ENCODE measurements around the gene SCAF11. TPM values are rescaled to one million over a fixed set of nuclear protein-coding genes. Genes with fewer than 3 reads are reported as not detected.
"Not testable (repeated sequence)": the region's sequence is repeated elsewhere in the genome, so short reads cannot be mapped to it uniquely, and the experiment has no call there.

Gene SCAF11
- 102 and 123 TPM in 2 replicates for total RNA-seq
- polyA plus RNA-seq = 47.6 and 49.7 TPM in 2 replicates

- no peaks in the 10 kb centered on the region for H3K9me2 ChIP-seq (replicated peaks; ENCODE audit: insufficient read depth)
- H3K9me3 ChIP-seq (ENCODE audit: low read depth) = no peaks in the 10 kb centered on the region
- H3K36me3 ChIP-seq (replicated peaks; ENCODE audit: insufficient read depth, low read depth) = no peaks in the 10 kb centered on the region
- peak; percentile 99 for TF ChIP-seq CTCF (IDR thresholded peaks at IDR 0.05; ENCODE audit: poor library complexity)
- no peak for TF ChIP-seq EZH2phosphoT487 (IDR thresholded peaks at IDR 0.05; ENCODE audit: low read depth, severe bottlenecking, unreplicated experiment)
- peaks cover 26% of the 10 kb centered on the region for H3K4me1 ChIP-seq (ENCODE audit: insufficient read depth)
- H3K4me2 ChIP-seq = peak within 1 kb of the TSS; percentile 85
- WGBS (ENCODE audit: low lambda C conversion rate, missing lambda C conversion rate) = 4% methylated on average over 47 of the region's 54 CpGs
- H3K4me3 ChIP-seq = peak within 1 kb of the TSS; percentile 70
- H2AFZ ChIP-seq = peak within 1 kb of the TSS; percentile 83
- peaks cover 39% of the 10 kb centered on the region for H3K79me2 ChIP-seq
- peak; percentile 100 for DNase-seq (ENCODE audit: low spot score)
- no peaks in the 10 kb centered on the region for H3K27me3 ChIP-seq
- H3K27ac ChIP-seq = peak within 1 kb of the TSS; percentile 99
- H4K20me1 ChIP-seq (ENCODE audit: insufficient read depth, poor library complexity, severe bottlenecking) = peaks cover 37% of the 10 kb centered on the region
Measured at GRCh38 chr12:45990468-45991283, at the start of gene SCAF11. TSS of gene SCAF11 (minus strand) at chr12:45990574. CDS start at chr12:45964167, 26,407 bp downstream.

GRCh38 chr12:46037066-46037465, 46.7 kb upstream of the SCAF11 start:
- WGBS (ENCODE audit: low lambda C conversion rate, missing lambda C conversion rate) = 23% methylated on average over 4 of the region's 4 CpGs
- not testable (repeated sequence) for H3K9me2 ChIP-seq (replicated peaks; ENCODE audit: insufficient read depth); H3K4me2 ChIP-seq; H4K20me1 ChIP-seq (ENCODE audit: insufficient read depth, poor library complexity, severe bottlenecking); H3K4me3 ChIP-seq; H3K4me1 ChIP-seq (ENCODE audit: insufficient read depth); H3K79me2 ChIP-seq; H3K9me3 ChIP-seq (ENCODE audit: low read depth); H3K36me3 ChIP-seq (replicated peaks; ENCODE audit: insufficient read depth, low read depth); DNase-seq (ENCODE audit: low spot score); H2AFZ ChIP-seq; H3K27me3 ChIP-seq; H3K27ac ChIP-seq

- H3K4me2 ChIP-seq = no peak overlapping the region
- H3K36me3 ChIP-seq (replicated peaks; ENCODE audit: insufficient read depth, low read depth) = no peaks in the 10 kb centered on the region
- no peaks in the 10 kb centered on the region for H3K27me3 ChIP-seq
- no peak overlapping the region for H3K4me3 ChIP-seq
- TF ChIP-seq EZH2phosphoT487 (IDR thresholded peaks at IDR 0.05; ENCODE audit: low read depth, severe bottlenecking, unreplicated experiment) (no peak), EZH2 (IDR thresholded peaks at IDR 0.05; ENCODE audit: borderline replicate concordance) (no peak), CTCF (IDR thresholded peaks at IDR 0.05; ENCODE audit: poor library complexity) (no peak)
- no peaks in the 10 kb centered on the region for H3K79me2 ChIP-seq
- no peaks in the 10 kb centered on the region for H3K9me3 ChIP-seq (ENCODE audit: low read depth)
- no peaks in the 10 kb centered on the region for H3K4me1 ChIP-seq (ENCODE audit: insufficient read depth)
- no peaks in the 10 kb centered on the region for H4K20me1 ChIP-seq (ENCODE audit: insufficient read depth, poor library complexity, severe bottlenecking)
- no peak overlapping the region for H2AFZ ChIP-seq
- H3K27ac ChIP-seq = no peak overlapping the region
- H3K9me2 ChIP-seq (replicated peaks; ENCODE audit: insufficient read depth) = no peaks in the 10 kb centered on the region
- DNase-seq (ENCODE audit: low spot score) = no peak
Measured at GRCh38 chr12:46027172-46027571, 36.8 kb upstream of the SCAF11 start.

- Histone ChIP-seq H3K79me2 (no peaks in the 10 kb centered on the region), H3K9me2 (replicated peaks; ENCODE audit: insufficient read depth) (no peaks in the 10 kb centered on the region), H2AFZ (no peak overlapping the region), H3K27me3 (no peaks in the 10 kb centered on the region), H3K4me1 (ENCODE audit: insufficient read depth) (no peaks in the 10 kb centered on the region), H3K27ac (no peak overlapping the region), H3K36me3 (replicated peaks; ENCODE audit: insufficient read depth, low read depth) (no peaks in the 10 kb centered on the region), H4K20me1 (ENCODE audit: insufficient read depth, poor library complexity, severe bottlenecking) (no peaks in the 10 kb centered on the region), H3K4me2 (no peak overlapping the region), H3K4me3 (no peak overlapping the region), H3K9me3 (ENCODE audit: low read depth) (no peaks in the 10 kb centered on the region)
- 78% methylated on average over 2 of the region's 2 CpGs for WGBS (ENCODE audit: low lambda C conversion rate, missing lambda C conversion rate)
- DNase-seq (ENCODE audit: low spot score) = no peak
- no peak for TF ChIP-seq EZH2 (IDR thresholded peaks at IDR 0.05; ENCODE audit: borderline replicate concordance)
- no peak for TF ChIP-seq CTCF (IDR thresholded peaks at IDR 0.05; ENCODE audit: poor library complexity)
- TF ChIP-seq EZH2phosphoT487 (IDR thresholded peaks at IDR 0.05; ENCODE audit: low read depth, severe bottlenecking, unreplicated experiment) = no peak
Measured at GRCh38 chr12:46024099-46024498, 33.7 kb upstream of the SCAF11 start.

Measured in hepatocyte (in vitro differentiated cells).